GM23338 (cell line): ENCODE measurements around the gene MTHFS. TPM values are rescaled to one million over a fixed set of nuclear protein-coding genes. Genes with fewer than 3 reads are reported as not detected.

ENCODE experiments used
- ATAC-seq: fragments of 200-7000 bp; cut with Tn5 transposase; 3 replicates; pipeline ENCODE4 v1.9.1; 2020
- DNase-seq: peaks from one replicate; pipeline ENCODE4 v3.0.0-alpha.2; 2015; ENCODE audit warnings: low spot score
- H2AFZ ChIP-seq: fragments of 200-600 bp; sonication (generic); 2 replicates; pipeline ENCODE4 v1.8.0; 2016; ENCODE audit warnings: antibody characterized with exemption, mild to moderate bottlenecking, moderate library complexity
- H3F3A ChIP-seq: fragments of 200-600 bp; sonication (generic); replicated peaks from 2 replicates; pipeline ENCODE4 v1.8.0; 2017; ENCODE audit warnings: antibody characterized with exemption, mixed run types, low read depth
- H3K27ac ChIP-seq: fragments of 200-600 bp; sonication (generic); 2 replicates; pipeline ENCODE4 v1.6.1; 2016; ENCODE audit warnings: low read depth
- H3K27me3 ChIP-seq: fragments of 200-600 bp; sonication (generic); 2 replicates; pipeline ENCODE4 v1.8.0; 2016; ENCODE audit warnings: mild to moderate bottlenecking, mixed run types, moderate library complexity; ENCODE audit not compliant: insufficient read depth
- H3K36me3 ChIP-seq: fragments of 200-600 bp; sonication (generic); 2 replicates; pipeline ENCODE4 v1.8.0; 2016; ENCODE audit warnings: mild to moderate bottlenecking; ENCODE audit not compliant: insufficient read depth
- H3K4me1 ChIP-seq: fragments of 200-600 bp; sonication (generic); 2 replicates; pipeline ENCODE4 v1.8.0; 2016; ENCODE audit warnings: mild to moderate bottlenecking, moderate library complexity; ENCODE audit not compliant: insufficient read depth
- H3K4me2 ChIP-seq: fragments of 200-600 bp; sonication (generic); 2 replicates; pipeline ENCODE4 v1.7.1; 2017; ENCODE audit warnings: mixed run types
- H3K4me3 ChIP-seq: fragments of 200-600 bp; sonication (generic); 2 replicates; pipeline ENCODE4 v1.6.1; 2016; ENCODE audit warnings: mixed run types
- H3K79me2 ChIP-seq: fragments of 200-600 bp; sonication (generic); replicated peaks from 2 replicates; pipeline ENCODE4 v1.8.0; 2017; ENCODE audit warnings: mild to moderate bottlenecking; ENCODE audit not compliant: insufficient read depth
- H3K9me2 ChIP-seq: fragments of 200-600 bp; sonication (generic); 2 replicates; pipeline ENCODE4 v1.8.0; 2017; ENCODE audit not compliant: insufficient read depth
- H4K20me1 ChIP-seq: fragments of 200-600 bp; sonication (generic); replicated peaks from 2 replicates; pipeline ENCODE4 v1.8.0; 2017; ENCODE audit warnings: mild to moderate bottlenecking; ENCODE audit not compliant: insufficient read depth
- H3K27ac Mint-ChIP-seq: 2 replicates; pipeline ENCODE4 v1.8.0; 2020; ENCODE audit warnings: inconsistent platforms, mild to moderate bottlenecking, moderate library complexity, mixed read lengths
- H3K27me3 Mint-ChIP-seq: 3 replicates; pipeline ENCODE4 v1.8.0; 2022; ENCODE audit warnings: low read depth, mild to moderate bottlenecking, moderate library complexity, mixed read lengths, inconsistent platforms; ENCODE audit not compliant: insufficient read depth, poor library complexity
- H3K36me3 Mint-ChIP-seq: 3 replicates; pipeline ENCODE4 v1.8.0; 2021; ENCODE audit warnings: low read depth, mild to moderate bottlenecking, inconsistent platforms, moderate library complexity, mixed read lengths
- H3K4me1 Mint-ChIP-seq: 3 replicates; pipeline ENCODE4 v1.8.0; 2020; ENCODE audit warnings: mild to moderate bottlenecking, inconsistent platforms, mixed read lengths
- H3K4me3 Mint-ChIP-seq: 3 replicates; pipeline ENCODE4 v1.8.0; 2021; ENCODE audit warnings: moderate library complexity, mild to moderate bottlenecking, inconsistent platforms, mixed read lengths
- H3K9me3 Mint-ChIP-seq: 3 replicates; pipeline ENCODE4 v1.8.0; 2020; ENCODE audit warnings: moderate library complexity, mild to moderate bottlenecking, inconsistent platforms, mixed read lengths
- ETS1 ChIP-seq: IDR thresholded peaks from 2 replicates; pipeline ENCODE4 v1.6.1; 2016; ENCODE audit warnings: antibody characterized with exemption
- EZH2 ChIP-seq: fragments of 200-600 bp; sonication (generic); IDR thresholded peaks from one replicate; pipeline ENCODE4 v1.8.0; 2017; ENCODE audit warnings: antibody characterized with exemption, mild to moderate bottlenecking, low read depth; ENCODE audit not compliant: unreplicated experiment
- EZH2phosphoT487 ChIP-seq: fragments of 200-600 bp; sonication (generic); IDR thresholded peaks from one replicate; pipeline ENCODE4 v1.8.1; 2018; ENCODE audit warnings: antibody characterized with exemption; ENCODE audit not compliant: unreplicated experiment
- JUNB ChIP-seq: IDR thresholded peaks from one replicate; pipeline ENCODE4 v1.6.1; 2016; ENCODE audit warnings: antibody characterized with exemption; ENCODE audit not compliant: unreplicated experiment
- REST ChIP-seq: IDR thresholded peaks from one replicate; pipeline ENCODE4 v1.6.1; 2018; ENCODE audit warnings: antibody characterized with exemption; ENCODE audit not compliant: unreplicated experiment
- ZNF114 ChIP-seq: fragments of 250-450 bp; sonication (Bioruptor Pico); IDR thresholded peaks from 2 replicates; pipeline ENCODE4 v1.5.0; 2020; ENCODE audit warnings: mild to moderate bottlenecking, moderate library complexity
- ZNF331 ChIP-seq: fragments of 250-450 bp; sonication (Bioruptor Pico); IDR thresholded peaks from 2 replicates; pipeline ENCODE4 v1.5.0; 2020; ENCODE audit warnings: low read depth, mild to moderate bottlenecking, moderate library complexity
- polyA plus RNA-seq: library from polyadenylated mRNA; unstranded; fragments of >200 nt; fragmentation: Nextera tagmentation; extraction: Ambion mirVana; gene quantifications from 2 replicates; pipeline ENCODE4 v1.2.1, GENCODE V29; 2016
- total RNA-seq: library from RNA; depleted of rRNA; stranded (reverse); fragments of >200 nt; shearing (Covaris generic); gene quantifications from 2 replicates; pipeline ENCODE4 v1.2.3, GENCODE V29; 2014

The MTHFS gene
- total and polyA plus RNA-seq, 2 experiments from 2014 or later = 33.2 to 62.0 TPM

GRCh38 chr15:79904271-79904670 is 7.5 kb upstream of the MTHFS start:
- no peak overlapping the region for H2AFZ ChIP-seq
- ATAC-seq = no peak
- H3K9me2 ChIP-seq = no peaks in the 10 kb centered on the region
- no peaks in the 10 kb centered on the region; the same call in 1 of the 3 replicates for H3K9me3 Mint-ChIP-seq
- H3K27me3 ChIP-seq = no peaks in the 10 kb centered on the region
- H4K20me1 ChIP-seq = 0 out of 2 replicates have a peak, but pooled peaks cover 4% of the 10 kb centered on the region
- TF ChIP-seq ZNF331 (CRISPR knock-in tag) = no peak
- H3K4me2 ChIP-seq = no peak overlapping the region
- H3K27me3 Mint-ChIP-seq = peaks cover 2% of the 10 kb centered on the region
- DNase-seq = no peak
- no peaks in the 10 kb centered on the region for H3F3A ChIP-seq
- no peak overlapping the region for H3K27ac Mint-ChIP-seq
- H3K36me3 ChIP-seq = no peaks in the 10 kb centered on the region; the same call in 1 of the 2 replicates
- peaks cover 3% of the 10 kb centered on the region; the same call in 2 of the 3 replicates for H3K4me1 Mint-ChIP-seq
- H3K79me2 ChIP-seq = no peaks in the 10 kb centered on the region
- H3K36me3 Mint-ChIP-seq = peaks cover 31% of the 10 kb centered on the region
- H3K4me3 ChIP-seq = no peak overlapping the region
- no peaks in the 10 kb centered on the region for H3K4me1 ChIP-seq
- H3K27ac ChIP-seq = no peak overlapping the region
- no peak overlapping the region for H3K4me3 Mint-ChIP-seq

GRCh38 chr15:79903626-79904025 is 6.8 kb upstream of the MTHFS start:
- Mint-ChIP-seq H3K36me3 (peaks cover 30% of the 10 kb centered on the region), H3K4me3 (no peak overlapping the region), H3K4me1 (peaks cover 3% of the 10 kb centered on the region; the same call in 2 of the 3 replicates), H3K9me3 (no peaks in the 10 kb centered on the region), H3K27ac (no peak overlapping the region; the same call in 1 of the 2 replicates), H3K27me3 (peaks cover 2% of the 10 kb centered on the region)
- Histone ChIP-seq H4K20me1 (0 out of 2 replicates have a peak, but pooled peaks cover 4% of the 10 kb centered on the region), H3K4me3 (no peak overlapping the region), H3K36me3 (no peaks in the 10 kb centered on the region; the same call in 1 of the 2 replicates), H3K27me3 (no peaks in the 10 kb centered on the region), H3K4me1 (no peaks in the 10 kb centered on the region), H3K9me2 (no peaks in the 10 kb centered on the region), H3K79me2 (no peaks in the 10 kb centered on the region), H3F3A (no peaks in the 10 kb centered on the region), H2AFZ (no peak overlapping the region), H3K27ac (no peak overlapping the region), H3K4me2 (no peak overlapping the region)
- no peak for TF ChIP-seq REST
- TF ChIP-seq EZH2 = no peak
- no peak for ATAC-seq
- DNase-seq = no peak

- no peaks in the 10 kb centered on the region for H3K27me3 ChIP-seq
- TF ChIP-seq ETS1 (no peak), EZH2phosphoT487 (no peak), JUNB (no peak), ZNF114 (CRISPR knock-in tag) (no peak)
- H4K20me1 ChIP-seq = 0 out of 2 replicates have a peak, but pooled peaks cover 4% of the 10 kb centered on the region
- H3K4me3 ChIP-seq = no peak overlapping the region
- DNase-seq = no peak
- H3K79me2 ChIP-seq = no peaks in the 10 kb centered on the region
- peaks cover 8% of the 10 kb centered on the region; the same call in 2 of the 3 replicates for H3K4me1 Mint-ChIP-seq
- peaks cover under 1% of the 10 kb centered on the region; the same call in 1 of the 2 replicates for H3K4me1 ChIP-seq
- H3K36me3 Mint-ChIP-seq = peaks cover 30% of the 10 kb centered on the region
- no peak overlapping the region for H3K27ac Mint-ChIP-seq
- H3K36me3 ChIP-seq = no peaks in the 10 kb centered on the region; the same call in 1 of the 2 replicates
- H2AFZ ChIP-seq = no peak overlapping the region
- no peak overlapping the region for H3K4me2 ChIP-seq
- H3K27me3 Mint-ChIP-seq = peaks cover 2% of the 10 kb centered on the region
- no peaks in the 10 kb centered on the region for H3K9me3 Mint-ChIP-seq
- no peak for ATAC-seq
- H3K4me3 Mint-ChIP-seq = no peak overlapping the region
- H3K9me2 ChIP-seq = no peaks in the 10 kb centered on the region
- H3F3A ChIP-seq = no peaks in the 10 kb centered on the region
- no peak overlapping the region for H3K27ac ChIP-seq
Observed at GRCh38 chr15:79903144-79903543, 6.3 kb upstream of the MTHFS start.
